GM23248 (cell line): ENCODE measurements around the gene POMT1.

Experiments used
- EZH2 ChIP-seq: fragments of 200-600 bp; sonication (generic); IDR thresholded peaks from 2 replicates; pipeline ENCODE4 v1.6.1; 2018; ENCODE audit warnings: antibody characterized with exemption, mild to moderate bottlenecking; ENCODE audit not compliant: insufficient read depth, poor library complexity, severe bottlenecking
- EZH2phosphoT487 ChIP-seq: fragments of 200-600 bp; sonication (generic); IDR thresholded peaks from 2 replicates; pipeline ENCODE4 v1.6.1; 2018; ENCODE audit warnings: antibody characterized with exemption, moderate library complexity, mild to moderate bottlenecking, low read depth; ENCODE audit not compliant: insufficient read depth

GRCh38 chr9:131539223-131539923 lies 36.7 kb downstream of the POMT1 start:
- TF ChIP-seq EZH2phosphoT487 (no peak), EZH2 (no peak)
